ENCODE results near the gene SPTBN5.

SPTBN5 gene

GRCh38 chr15:41847206-41847605, 46.6 kb downstream of the SPTBN5 start:
- DNase-seq (ENCODE audit: insufficient read length) (no peak), FAIRE-seq (no peak)
- no peak for TF ChIP-seq TAF1 (IDR thresholded peaks at IDR 0.05; ENCODE audit: borderline replicate concordance, low read depth, low read length)
- TF ChIP-seq POLR2A (IDR thresholded peaks at IDR 0.05; ENCODE audit: low read depth, low read length) = no peak
- TF ChIP-seq POLR2AphosphoS5 (IDR thresholded peaks at IDR 0.05; ENCODE audit: low read depth, low read length) = no peak

GRCh38 chr15:41844814-41845213, 49.0 kb downstream of the SPTBN5 start:
- TF ChIP-seq TAF1 (IDR thresholded peaks at IDR 0.05; ENCODE audit: borderline replicate concordance, low read depth, low read length) (no peak), POLR2AphosphoS5 (IDR thresholded peaks at IDR 0.05; ENCODE audit: low read depth, low read length) (no peak), POLR2A (IDR thresholded peaks at IDR 0.05; ENCODE audit: low read depth, low read length) (no peak)
- no peak for FAIRE-seq
- no peak for DNase-seq (ENCODE audit: insufficient read length)

- DNase-seq (ENCODE audit: insufficient read length) = no peak
- TF ChIP-seq POLR2AphosphoS5 (IDR thresholded peaks at IDR 0.05; ENCODE audit: low read depth, low read length) (no peak), POLR2A (IDR thresholded peaks at IDR 0.05; ENCODE audit: low read depth, low read length) (no peak), TAF1 (IDR thresholded peaks at IDR 0.05; ENCODE audit: borderline replicate concordance, low read depth, low read length) (no peak)
- FAIRE-seq = no peak
Measured at GRCh38 chr15:41843571-41843970, 50.3 kb downstream of the SPTBN5 start.

GRCh38 chr15:41842229-41842628, 51.6 kb downstream of the SPTBN5 start:
- DNase-seq (ENCODE audit: insufficient read length) (no peak), FAIRE-seq (no peak)
- TF ChIP-seq POLR2A (IDR thresholded peaks at IDR 0.05; ENCODE audit: low read depth, low read length) (no peak), TAF1 (IDR thresholded peaks at IDR 0.05; ENCODE audit: borderline replicate concordance, low read depth, low read length) (no peak), POLR2AphosphoS5 (IDR thresholded peaks at IDR 0.05; ENCODE audit: low read depth, low read length) (no peak)

- no peak for FAIRE-seq
- no peak for DNase-seq (ENCODE audit: insufficient read length)
- TF ChIP-seq POLR2A (IDR thresholded peaks at IDR 0.05; ENCODE audit: low read depth, low read length) (no peak), TAF1 (IDR thresholded peaks at IDR 0.05; ENCODE audit: borderline replicate concordance, low read depth, low read length) (no peak), POLR2AphosphoS5 (IDR thresholded peaks at IDR 0.05; ENCODE audit: low read depth, low read length) (no peak)
Measured at GRCh38 chr15:41841131-41841530, 52.7 kb downstream of the SPTBN5 start.

- no peak for TF ChIP-seq POLR2A (IDR thresholded peaks at IDR 0.05; ENCODE audit: low read depth, low read length)
- TF ChIP-seq POLR2AphosphoS5 (IDR thresholded peaks at IDR 0.05; ENCODE audit: low read depth, low read length) = no peak
- no peak for TF ChIP-seq TAF1 (IDR thresholded peaks at IDR 0.05; ENCODE audit: borderline replicate concordance, low read depth, low read length)
- FAIRE-seq = no peak
- no peak for DNase-seq (ENCODE audit: insufficient read length)
Measured at GRCh38 chr15:41840673-41841072, 53.2 kb downstream of the SPTBN5 start.

- FAIRE-seq (no peak), DNase-seq (ENCODE audit: insufficient read length) (no peak)
- no peak for TF ChIP-seq POLR2AphosphoS5 (IDR thresholded peaks at IDR 0.05; ENCODE audit: low read depth, low read length)
- TF ChIP-seq POLR2A (IDR thresholded peaks at IDR 0.05; ENCODE audit: low read depth, low read length) = no peak
- no peak for TF ChIP-seq TAF1 (IDR thresholded peaks at IDR 0.05; ENCODE audit: borderline replicate concordance, low read depth, low read length)
Measured at GRCh38 chr15:41839781-41840491, 53.9 kb downstream of the SPTBN5 start.

GRCh38 chr15:41838400-41838897, 55.4 kb downstream of the SPTBN5 start, which contains the start of gene PLA2G4B:
TSS of gene PLA2G4B (plus strand) at chr15:41838847. CDS start at chr15:41838914, 67 bp downstream.
- FAIRE-seq = no peak
- DNase-seq (ENCODE audit: insufficient read length) = no peak
- TF ChIP-seq POLR2A (IDR thresholded peaks at IDR 0.05; ENCODE audit: low read depth, low read length) = no peak
- no peak for TF ChIP-seq TAF1 (IDR thresholded peaks at IDR 0.05; ENCODE audit: borderline replicate concordance, low read depth, low read length)
- no peak for TF ChIP-seq POLR2AphosphoS5 (IDR thresholded peaks at IDR 0.05; ENCODE audit: low read depth, low read length)

GRCh38 chr15:41836713-41837454, 57.0 kb downstream of the SPTBN5 start:
- FAIRE-seq = no peak
- TF ChIP-seq TAF1 (IDR thresholded peaks at IDR 0.05; ENCODE audit: borderline replicate concordance, low read depth, low read length) (no peak), POLR2AphosphoS5 (IDR thresholded peaks at IDR 0.05; ENCODE audit: low read depth, low read length) (no peak), POLR2A (IDR thresholded peaks at IDR 0.05; ENCODE audit: low read depth, low read length) (no peak)

GRCh38 chr15:41836073-41836472, 57.8 kb downstream of the SPTBN5 start:
- FAIRE-seq = no peak
- DNase-seq (ENCODE audit: insufficient read length) = no peak
- TF ChIP-seq TAF1 (IDR thresholded peaks at IDR 0.05; ENCODE audit: borderline replicate concordance, low read depth, low read length) (no peak), POLR2A (IDR thresholded peaks at IDR 0.05; ENCODE audit: low read depth, low read length) (no peak), POLR2AphosphoS5 (IDR thresholded peaks at IDR 0.05; ENCODE audit: low read depth, low read length) (no peak)

More at GRCh38 chr15:41836713-41837454, 57.0 kb downstream of the SPTBN5 start:
- no peak for DNase-seq (ENCODE audit: insufficient read length)

GRCh38 chr15:41834096-41834495, 59.8 kb downstream of the SPTBN5 start:
- TF ChIP-seq POLR2AphosphoS5 (IDR thresholded peaks at IDR 0.05; ENCODE audit: low read depth, low read length) = no peak
- TF ChIP-seq POLR2A (IDR thresholded peaks at IDR 0.05; ENCODE audit: low read depth, low read length) = no peak
- no peak for TF ChIP-seq TAF1 (IDR thresholded peaks at IDR 0.05; ENCODE audit: borderline replicate concordance, low read depth, low read length)
- DNase-seq (ENCODE audit: insufficient read length) (no peak), FAIRE-seq (no peak)
